NCI-H146 treated with DMSO at 0.1 percent for 48 hours (cell line): ENCODE results near the gene CHRNA9.
"Not testable (repeated sequence)": the region's sequence is repeated elsewhere in the genome, so short reads cannot be mapped to it uniquely, and the experiment has no call there.

ENCODE experiments used
- DNase-seq: peaks from one replicate; lab custom pipeline; 2025; ENCODE audit not compliant: unreplicated experiment; lab: John Stamatoyannopoulos, UW

Gene CHRNA9, protein sequence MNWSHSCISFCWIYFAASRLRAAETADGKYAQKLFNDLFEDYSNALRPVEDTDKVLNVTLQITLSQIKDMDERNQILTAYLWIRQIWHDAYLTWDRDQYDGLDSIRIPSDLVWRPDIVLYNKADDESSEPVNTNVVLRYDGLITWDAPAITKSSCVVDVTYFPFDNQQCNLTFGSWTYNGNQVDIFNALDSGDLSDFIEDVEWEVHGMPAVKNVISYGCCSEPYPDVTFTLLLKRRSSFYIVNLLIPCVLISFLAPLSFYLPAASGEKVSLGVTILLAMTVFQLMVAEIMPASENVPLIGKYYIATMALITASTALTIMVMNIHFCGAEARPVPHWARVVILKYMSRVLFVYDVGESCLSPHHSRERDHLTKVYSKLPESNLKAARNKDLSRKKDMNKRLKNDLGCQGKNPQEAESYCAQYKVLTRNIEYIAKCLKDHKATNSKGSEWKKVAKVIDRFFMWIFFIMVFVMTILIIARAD

DNA sequence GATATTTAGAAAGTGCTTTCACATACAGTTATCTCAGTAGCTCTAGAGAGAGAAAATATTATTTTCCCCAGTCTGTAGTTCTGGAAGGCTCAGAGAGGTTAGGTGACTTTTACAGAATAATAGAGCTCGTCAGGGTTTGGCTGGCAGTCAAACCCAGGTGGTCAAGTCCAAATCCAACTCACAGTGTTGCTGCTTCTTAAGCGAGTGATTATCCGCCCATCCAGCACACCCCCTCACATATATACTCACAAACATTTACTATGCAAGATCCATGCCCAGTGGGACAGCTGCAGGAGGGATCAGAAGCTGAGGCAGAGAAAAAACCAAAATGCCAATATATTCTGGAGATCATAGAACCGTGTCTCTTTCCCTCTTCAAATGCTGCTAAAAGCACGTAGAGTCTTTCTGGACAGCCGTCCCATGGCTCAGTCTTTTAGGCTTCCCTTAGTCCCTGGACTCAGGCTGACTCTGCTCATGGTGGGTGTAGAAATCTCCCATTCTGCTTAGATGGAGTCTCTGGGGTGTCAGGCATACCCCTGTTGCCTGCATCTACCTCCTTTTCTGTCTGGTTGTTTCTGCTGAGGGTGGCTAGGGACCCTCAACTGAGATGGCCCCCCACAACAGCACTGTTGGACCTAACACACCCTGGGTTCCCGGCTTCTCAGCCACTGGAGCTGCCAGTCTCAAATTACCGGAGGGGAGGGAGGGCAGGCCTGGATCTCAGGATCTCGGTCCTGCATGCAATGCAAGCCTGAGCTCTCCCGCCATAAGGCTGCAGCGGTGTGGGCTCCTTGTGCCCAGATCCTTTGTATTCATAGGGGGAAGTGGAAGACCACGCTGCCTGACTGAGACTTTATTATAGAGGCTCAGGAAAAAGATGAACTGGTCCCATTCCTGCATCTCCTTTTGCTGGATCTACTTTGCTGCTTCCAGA, at the start of gene CHRNA9:
Gene CHRNA9, plus strand, starts transcription at position 743 of the 934 bp plus-strand sequence. Its CDS starts 135 bp downstream, at position 878.
- no peak for DNase-seq

DNA sequence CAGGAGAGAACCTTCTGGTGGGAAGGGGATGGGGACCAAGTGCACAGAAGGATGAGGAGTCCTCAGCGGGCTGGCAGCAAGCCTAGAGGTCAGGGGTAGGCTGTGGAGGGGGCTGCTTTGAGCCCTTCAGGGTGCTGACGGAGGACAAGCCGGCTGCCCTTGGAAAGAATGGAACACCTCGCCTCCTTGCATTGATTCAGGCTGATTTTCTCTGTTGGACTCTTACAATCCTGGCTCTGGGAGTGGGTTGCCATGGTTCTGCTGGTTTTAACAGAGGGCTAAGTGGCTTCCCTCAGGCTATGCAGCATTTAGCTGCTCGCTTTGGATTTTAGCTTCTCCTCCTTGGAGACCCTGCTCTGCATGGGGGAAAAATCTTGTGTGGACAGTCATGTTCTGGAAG, 49.4 kb upstream of the CHRNA9 start:
- DNase-seq, result peak; percentile 6

DNA sequence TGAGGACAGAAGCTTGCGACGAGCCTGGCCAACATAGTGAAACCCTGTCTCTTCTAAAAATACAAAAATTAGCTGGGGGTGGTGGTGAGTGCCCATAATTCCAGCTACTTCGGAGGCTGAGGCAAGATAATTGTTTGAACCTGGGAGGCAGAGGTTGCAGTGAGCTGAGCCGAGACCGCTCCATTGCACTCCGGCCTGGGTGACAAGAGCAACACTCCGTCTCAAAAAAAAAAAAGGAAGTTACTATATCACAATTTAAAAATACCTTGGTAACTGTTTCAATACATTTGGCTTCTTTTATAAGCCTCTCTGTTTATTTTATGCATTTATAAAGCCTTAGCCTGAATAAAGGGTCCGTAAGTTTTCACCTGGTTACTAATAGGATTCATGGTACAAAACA, 46.6 kb upstream of the CHRNA9 start:
- no peak for DNase-seq

DNA sequence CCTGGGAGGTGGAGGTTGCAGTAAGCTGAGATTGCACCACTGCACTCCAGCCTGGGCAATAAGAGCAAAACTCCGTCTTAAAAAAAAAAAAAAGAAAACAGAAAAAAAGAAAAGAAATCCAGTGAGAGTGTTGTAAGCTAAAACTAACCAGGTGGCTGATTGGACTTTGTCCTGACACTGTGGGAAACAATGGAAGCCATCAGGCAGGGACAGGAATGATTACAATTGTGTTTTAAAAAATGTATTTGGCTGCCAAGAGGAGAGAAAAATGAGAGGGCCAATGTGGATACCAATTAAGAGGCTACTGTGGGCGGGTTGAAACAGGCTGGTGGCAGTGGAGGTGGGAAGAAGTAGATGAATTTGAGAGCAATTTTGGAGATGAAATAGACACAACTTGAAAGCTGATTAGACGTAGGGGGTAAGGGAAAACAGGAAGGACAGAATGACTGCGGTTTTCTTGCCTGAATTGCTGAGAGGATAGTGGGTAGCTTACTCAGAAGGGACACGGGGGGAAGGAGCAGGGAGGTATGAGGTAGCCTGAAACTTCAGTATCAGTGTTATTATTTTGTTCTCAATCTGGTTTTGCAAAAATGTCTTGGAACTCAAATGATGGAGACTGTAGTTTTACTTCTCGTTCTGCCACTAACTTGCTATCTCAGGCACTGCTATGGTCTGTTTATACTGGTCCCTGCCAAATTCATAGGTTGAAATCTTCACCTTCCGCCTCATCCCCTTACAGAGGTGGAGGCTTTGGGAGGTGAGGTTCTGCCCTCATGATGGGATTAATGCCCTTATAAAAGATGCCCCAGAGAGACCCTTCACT, 45.6 kb upstream of the CHRNA9 start:
- no peak for DNase-seq

DNA sequence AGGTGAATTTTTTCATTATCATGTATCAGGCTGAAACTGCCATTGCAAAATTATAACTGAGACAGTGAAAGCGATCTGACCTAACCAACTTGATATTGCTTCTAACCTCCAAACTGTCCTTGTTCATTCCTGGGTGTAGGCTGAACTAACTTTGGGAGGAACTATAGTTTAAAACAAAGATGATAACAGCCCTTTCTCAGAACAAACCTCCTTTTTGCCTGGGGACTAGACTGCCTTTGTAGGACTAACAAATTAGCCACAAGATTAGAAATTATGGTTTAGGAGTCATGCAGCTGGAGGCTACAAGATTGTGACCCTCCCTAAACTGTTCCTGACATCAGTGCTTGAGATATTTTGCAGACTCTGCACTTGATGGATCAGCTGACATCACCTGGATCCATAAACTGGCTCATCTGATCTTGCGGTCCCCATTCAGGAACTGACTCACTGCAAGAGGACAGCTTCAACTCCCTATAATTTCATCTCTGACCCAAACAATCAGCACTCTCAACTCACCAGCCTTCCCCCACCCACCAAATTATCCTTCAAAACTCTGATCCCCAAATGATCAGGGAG, 44.4 kb upstream of the CHRNA9 start:
- not testable (repeated sequence) for DNase-seq

DNA sequence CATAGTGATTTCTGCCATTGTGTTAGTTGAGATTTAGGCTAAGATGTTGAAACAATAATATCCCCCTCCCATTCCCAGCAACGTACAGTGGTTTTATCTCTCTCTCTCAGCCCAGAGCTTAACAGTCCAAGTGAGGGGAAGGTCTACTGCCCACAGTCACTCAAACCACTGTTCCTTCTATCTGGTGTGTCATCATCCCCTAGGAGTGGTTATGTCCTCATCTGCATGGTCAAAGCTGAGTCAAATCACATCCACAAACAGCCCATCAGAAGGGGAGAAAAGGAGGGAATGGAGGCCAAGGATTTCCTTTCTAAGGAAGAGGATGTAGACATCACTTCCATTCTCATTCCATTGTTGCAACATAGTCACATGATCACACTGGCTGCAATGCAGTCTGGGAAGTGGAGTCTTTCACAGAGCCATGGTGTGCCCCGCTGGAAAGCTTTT, 42.8 kb upstream of the CHRNA9 start:
- no peak for DNase-seq

DNA sequence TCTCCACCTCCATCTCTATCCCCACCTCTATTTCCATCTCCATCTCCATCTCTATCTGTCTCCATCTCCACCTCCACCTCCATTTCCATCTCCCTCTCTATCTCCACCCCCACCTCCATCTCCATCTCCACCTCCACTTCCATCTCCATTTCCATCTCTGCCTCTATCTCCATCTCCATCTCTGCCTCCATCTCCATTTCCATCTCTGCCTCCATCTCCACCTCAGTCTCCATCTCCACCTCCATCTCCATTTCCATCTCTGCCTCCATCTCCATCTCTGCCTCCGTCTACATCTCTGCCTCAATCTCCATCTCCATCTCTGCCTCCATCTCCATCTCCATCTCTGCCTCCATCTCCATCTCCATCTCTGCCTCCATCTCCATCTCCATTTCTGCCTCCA, 40.8 kb upstream of the CHRNA9 start:
- no peak for DNase-seq

DNA sequence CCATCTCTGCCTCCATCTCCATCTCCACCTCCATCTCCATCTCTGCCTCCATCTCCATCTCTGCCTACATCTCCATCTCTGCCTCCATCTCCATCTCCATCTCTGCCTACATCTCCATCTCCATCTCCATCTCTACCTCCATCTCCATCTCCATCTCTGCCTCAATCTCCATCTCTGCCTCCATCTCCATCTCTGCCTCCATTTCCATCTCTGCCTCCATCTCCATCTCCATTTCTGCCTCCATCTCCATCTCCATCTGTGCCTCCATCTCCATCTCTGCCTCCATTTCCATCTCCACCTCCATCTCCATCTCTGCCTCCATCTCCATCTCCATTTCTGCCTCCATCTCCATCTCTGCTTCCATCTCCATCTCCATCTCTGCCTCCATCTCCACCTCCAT, 40.1 kb upstream of the CHRNA9 start:
- DNase-seq, result not testable (repeated sequence)

DNA sequence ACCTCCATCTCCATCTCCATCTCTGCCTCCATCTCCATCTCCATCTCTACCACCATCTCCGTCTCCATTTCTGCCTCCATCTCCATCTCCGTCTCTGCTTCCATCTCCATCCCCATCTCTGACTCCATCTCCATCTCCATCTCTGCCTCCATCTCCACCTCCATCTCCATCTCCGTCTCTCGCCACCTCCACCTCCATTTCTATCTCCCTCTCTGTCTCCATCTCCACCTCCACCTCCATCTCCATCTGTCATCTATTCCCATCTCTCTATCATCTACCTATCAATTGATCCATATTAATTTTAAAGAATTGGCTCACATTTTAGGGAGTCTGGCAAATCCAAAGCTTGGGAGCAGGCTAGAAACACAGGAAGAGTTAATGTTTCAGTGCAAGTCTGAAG, 39.6 kb upstream of the CHRNA9 start:
- no peak for DNase-seq

DNA sequence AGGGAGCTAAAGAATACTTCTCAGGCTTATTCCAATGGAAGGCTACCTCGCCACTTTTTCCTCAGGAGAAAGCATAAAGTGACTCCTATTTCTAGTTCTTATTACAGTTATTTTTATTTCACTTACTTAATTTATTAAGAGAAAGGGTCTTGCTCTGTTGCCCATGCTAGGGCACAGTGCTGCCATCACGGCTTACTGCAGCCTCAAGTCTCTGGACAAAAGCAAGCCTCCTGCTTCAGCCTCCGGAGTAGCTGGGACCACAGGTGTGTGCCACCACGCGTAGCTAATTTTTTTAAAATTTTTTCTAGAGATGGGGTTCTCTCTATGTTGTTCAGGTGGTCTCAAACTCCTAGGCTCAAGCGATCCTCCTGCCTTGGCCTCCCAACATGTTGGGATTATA, 36.0 kb upstream of the CHRNA9 start:
- no peak for DNase-seq

DNA sequence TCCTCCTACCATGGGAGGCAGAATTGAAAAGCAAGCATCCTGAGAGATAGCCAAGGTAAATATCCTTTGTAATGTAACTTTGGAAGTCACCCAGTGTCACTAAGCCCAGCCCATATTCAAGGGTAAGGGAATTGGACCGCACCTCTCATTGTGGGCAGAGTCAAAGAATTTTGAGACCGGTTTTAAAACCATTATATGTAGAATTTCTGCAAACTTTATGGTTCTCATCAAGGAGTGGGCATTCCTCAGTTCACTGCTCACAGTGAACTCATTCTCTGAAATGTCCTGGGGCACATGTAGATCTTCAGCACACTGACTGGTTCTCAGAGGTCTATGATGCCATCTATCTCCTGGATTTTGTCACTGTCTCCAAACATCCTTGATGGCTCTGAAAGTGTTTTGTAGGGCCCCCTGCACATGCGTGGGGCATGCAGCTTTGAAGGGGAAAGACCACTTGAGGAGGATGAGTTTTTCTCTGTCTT, 35.3 kb upstream of the CHRNA9 start:
- no peak for DNase-seq

DNA sequence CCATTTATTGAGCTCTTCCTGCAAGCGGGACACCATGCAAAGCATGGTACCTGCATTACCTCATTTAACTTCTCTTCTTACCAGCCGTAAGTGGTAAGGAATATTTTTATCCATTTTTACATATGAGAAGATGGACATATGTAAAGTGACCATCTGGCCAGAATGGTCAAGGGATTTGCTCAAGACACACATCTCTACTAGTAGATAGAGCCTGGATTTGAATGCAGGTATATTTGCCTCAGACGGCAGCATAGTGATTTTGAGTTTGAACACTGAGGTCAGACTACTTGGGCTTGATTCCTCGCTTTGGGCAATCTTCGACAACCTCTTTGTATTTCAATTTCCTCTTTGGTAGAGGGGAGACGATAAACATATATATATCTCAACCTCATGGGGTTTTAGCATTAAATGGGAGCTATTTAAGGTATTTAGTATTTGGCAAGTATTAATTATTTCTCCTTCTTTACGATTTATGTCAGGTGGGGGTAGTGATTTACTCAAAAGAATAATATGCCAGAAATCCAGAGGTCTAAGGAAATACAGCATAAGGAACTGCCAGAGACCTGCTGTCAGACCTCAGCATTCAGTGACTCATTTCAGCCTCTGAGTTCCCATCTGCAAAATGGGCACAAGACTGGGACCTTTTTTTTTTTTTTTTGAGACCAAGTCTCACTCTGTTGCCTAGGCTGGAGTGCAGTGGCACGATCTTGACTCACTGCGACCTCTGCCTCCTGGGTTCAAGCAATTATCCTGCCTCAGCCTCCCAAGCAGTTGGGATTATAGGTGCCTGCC, 34.6 kb upstream of the CHRNA9 start:
- no peak for DNase-seq

DNA sequence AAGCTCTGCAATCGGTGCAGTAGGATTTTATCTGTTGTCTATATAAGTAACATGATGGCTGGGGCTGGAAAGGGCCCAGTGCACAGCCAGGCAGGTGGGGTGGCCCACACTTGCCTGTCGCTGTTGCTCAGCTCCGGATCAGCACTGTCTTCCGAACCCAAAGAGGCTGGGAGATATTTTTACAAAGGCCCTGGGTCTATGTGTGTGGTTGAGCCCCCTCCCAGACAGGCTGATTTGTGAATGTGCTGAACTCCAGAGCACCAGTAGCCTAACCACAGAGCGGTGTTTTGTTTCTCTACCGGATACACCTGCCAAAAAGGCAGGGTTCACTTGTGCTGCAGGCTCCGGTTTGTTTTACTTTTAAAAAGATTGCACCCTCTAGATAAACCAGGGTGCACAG, 33.5 kb upstream of the CHRNA9 start:
- DNase-seq, result no peak

DNA sequence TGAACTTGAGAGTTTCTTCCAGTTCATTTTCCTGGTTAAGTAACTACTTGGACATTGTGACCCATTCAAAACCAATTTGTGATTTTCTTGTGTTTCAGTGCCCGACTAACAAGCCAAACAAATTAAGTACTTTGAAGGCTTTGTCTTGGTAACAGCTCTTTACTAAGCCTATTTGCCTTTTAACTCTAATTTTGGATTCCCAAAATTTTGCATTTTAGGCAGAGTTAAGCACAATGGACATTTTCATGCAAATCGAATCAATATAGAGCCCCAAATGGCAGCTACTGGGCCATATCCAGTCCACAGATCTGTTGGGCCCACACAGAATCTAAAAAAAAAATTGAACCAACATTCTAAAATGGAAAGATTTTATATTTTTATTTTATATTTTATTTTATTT, 31.4 kb upstream of the CHRNA9 start:
- no peak for DNase-seq

DNA sequence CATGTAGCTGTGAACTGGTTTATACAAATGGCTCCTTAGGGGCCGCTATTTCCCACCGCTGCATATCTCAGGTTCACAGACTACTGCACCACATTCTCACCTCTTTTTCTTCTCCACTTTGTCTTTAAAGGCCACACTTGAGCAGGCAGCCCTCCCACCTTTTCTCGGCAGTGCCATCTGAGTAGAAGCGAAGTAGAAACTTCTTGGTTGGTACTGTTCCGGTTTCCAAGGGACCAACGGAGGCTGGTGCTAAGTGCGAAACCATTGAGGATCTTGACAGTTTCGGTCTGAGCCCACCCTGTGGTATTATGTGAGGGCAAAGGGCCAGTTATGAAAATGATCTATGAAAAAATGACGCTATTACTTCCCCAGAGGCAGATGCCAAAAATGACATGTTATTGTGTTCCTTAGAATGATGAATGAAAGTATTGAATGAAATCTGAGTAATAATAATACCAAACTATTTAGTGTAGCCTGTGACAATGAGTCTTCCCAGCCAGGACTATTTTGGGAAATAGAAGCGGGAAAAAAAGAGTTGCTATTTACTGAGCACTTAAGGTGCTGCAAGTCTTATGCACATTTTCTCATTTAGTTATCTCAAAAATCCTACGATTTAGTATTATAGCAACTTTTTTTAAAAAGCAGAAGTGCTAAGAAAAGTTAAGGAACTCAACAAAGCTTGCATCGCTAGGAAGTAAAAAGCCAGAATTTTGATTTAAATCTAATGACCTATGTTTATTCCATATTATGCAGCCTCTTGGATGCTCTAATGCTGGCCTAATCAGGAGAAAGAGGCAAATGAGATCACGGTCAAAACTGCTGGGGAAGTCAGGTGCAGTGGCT, 29.6 kb upstream of the CHRNA9 start:
- DNase-seq, result no peak

DNA sequence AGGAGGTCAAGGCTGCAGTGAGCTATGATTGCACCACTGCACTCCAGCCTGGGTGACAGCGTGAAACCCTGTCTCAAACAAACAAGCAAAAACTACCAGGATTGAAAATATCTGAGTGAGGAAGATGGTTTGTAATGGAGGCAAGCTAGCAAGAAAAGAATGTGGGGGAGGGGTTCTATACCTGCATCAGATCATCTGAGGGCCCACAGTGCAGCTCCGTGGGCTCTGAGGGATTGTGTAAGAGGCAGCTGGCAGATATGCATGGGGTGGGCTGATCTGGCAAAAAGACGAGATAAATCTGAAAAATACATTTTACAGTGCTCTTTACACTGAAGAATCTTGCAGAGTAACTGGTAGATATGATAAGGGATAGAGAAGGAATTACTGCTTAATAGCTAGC, 28.9 kb upstream of the CHRNA9 start:
- no peak for DNase-seq

DNA sequence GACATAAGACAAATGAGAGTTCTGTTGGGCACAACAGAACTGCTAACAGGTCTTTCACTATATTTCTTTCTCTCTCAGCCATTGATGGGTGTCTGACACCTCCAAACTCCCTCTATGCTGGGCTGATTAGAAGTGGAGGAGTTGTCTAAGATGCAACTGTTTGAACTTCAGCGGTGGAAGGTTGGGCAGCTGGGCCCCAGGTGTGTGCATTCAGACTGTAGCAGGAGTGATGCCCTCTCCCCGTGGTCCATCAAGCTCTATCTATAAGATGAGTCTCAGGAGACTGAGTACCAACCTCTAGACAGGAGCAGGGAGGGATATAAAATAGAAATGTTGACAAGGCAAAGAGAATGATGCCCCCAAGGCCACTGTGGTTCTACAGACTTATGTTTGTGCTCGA, 28.2 kb upstream of the CHRNA9 start:
- no peak for DNase-seq

DNA sequence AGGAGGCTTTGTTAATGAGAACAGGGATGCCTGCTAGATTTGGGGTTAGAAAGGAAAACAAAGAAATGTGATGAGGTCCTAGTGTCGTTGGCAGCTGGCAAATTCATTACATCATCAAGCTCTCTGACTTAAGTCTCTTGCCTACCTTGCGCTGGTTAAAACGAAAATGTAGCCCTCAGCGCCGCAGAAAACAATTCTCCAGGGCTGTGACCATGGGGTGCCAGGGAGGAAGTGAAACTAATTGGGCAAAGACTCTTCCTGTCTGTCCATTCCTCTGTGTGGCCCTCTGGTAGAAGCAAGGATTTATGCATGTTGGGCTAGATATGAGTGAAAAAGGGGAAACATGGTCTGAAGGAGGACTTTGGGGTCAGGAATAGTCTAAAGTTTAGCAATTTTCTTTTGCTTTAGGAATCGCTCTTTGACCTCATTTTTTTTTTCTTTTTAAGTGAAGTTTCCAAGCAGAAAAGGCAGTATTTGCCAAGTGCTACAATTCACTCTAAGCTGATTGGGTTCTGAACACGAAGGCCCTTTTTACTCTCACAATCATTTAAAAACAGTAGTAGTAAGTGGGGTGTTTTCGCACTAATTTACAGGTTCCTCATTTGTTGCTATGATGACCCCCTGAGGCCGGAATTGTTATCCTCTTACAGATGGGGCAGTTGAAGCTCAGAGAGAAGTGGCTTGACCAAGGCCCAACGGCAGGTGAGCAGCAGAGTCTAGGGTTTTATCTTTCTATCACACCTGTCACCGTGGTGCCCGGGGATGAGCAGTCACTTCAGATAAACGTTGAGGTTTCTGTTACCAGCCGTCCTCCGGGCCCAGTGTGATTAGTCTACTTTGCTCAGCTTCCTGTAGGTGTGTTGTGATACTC, 27.3 kb upstream of the CHRNA9 start:
- DNase-seq, result no peak
